Transverse colon (tissue), 4 donors: Measurements from ENCODE around the gene CD3E. TPM values are rescaled to one million over a fixed set of nuclear protein-coding genes. Genes with fewer than 3 reads are reported as not detected.

ENCODE experiments used
- DNase-seq: peaks from one replicate; pipeline ENCODE4 v3.0.0-alpha.2; 2019
- H3K27ac ChIP-seq, 4 donors: fragments of 200-600 bp; sonication (generic); 2 replicates each; pipeline ENCODE4 v1.5.1; 2016 to 2018; ENCODE audit warnings: inconsistent platforms in 4 of 4
- H3K27me3 ChIP-seq: fragments of 200-600 bp; sonication (generic); 2 replicates; pipeline ENCODE4 v1.5.1; 2017; ENCODE audit warnings: inconsistent platforms
- H3K36me3 ChIP-seq, 4 donors: fragments of 200-600 bp; sonication (generic); 2 replicates each; pipeline ENCODE4 v1.5.1; 2017 to 2019; ENCODE audit warnings: inconsistent platforms in 4 of 4
- H3K4me1 ChIP-seq, 4 donors: fragments of 200-600 bp; sonication (generic); 2 replicates each; pipeline ENCODE4 v1.5.1; 2017 to 2020; ENCODE audit warnings: inconsistent platforms in 4 of 4
- H3K4me3 ChIP-seq, 4 donors: fragments of 200-600 bp; sonication (generic); 1 replicate in 1 of 4; 2 replicates in 3 of 4; pipeline versions ENCODE4 v1.5.1 to v1.6.1; 2017 to 2019; ENCODE audit warnings: inconsistent platforms in 4 of 4
- H3K9me3 ChIP-seq, 2 donors: fragments of 200-600 bp; sonication (generic); 2 replicates each; pipeline ENCODE4 v1.5.1; 2017 to 2019; ENCODE audit warnings: inconsistent platforms in 2 of 2
- CTCF ChIP-seq, 5 experiments: fragments of 200-600 bp in 3 of 5; fragments of 450-650 bp in 2 of 5; sonication (generic) in 3 of 5; IDR thresholded peaks; 1 replicate in 2 of 5; 2 replicates in 3 of 5; pipeline ENCODE4 v1.5.1; 2016 to 2017; ENCODE audit warnings: antibody characterized with exemption in 5 of 5, inconsistent platforms in 3 of 5, mild to moderate bottlenecking in 2 of 5, moderate library complexity in 1 of 5
- EP300 ChIP-seq: sonication (generic); formaldehyde crosslinking; IDR thresholded peaks from one replicate; pipeline ENCODE4 v1.6.1; 2017; ENCODE audit warnings: antibody characterized with exemption, low read depth
- POLR2A ChIP-seq: fragments of 450-650 bp; IDR thresholded peaks from one replicate; pipeline ENCODE4 v1.6.1; 2016; ENCODE audit warnings: antibody characterized with exemption, mild to moderate bottlenecking, moderate library complexity
- POLR2AphosphoS5 ChIP-seq, 3 donors: sonication (generic); formaldehyde crosslinking; IDR thresholded peaks; one replicate each; pipeline ENCODE4 v1.6.1; 2016; ENCODE audit warnings: antibody characterized with exemption in 3 of 3
- WGBS, 2 donors: methylation state at CpG; one replicate each; pipeline ENCODE4 v1.1.5; 2018; ENCODE audit warnings: low coverage in 1 of 2; 5-methylcytosine and 5-hydroxymethylcytosine counted together
- in situ Hi-C, 4 donors: fragments of 200-750 bp; cut with MboI; loops; one replicate each; pipeline versions ENCODE4 v1.15.0 to v1.15.1; 2017; ENCODE audit warnings: low sequenced_read_pairs in 3 of 4, low pct_ligation_motif_present in 1 of 4, low pct_unique_long_range_greater_than_20kb in 1 of 4
- intact Hi-C: fragments of 100-400 bp; cut with DNase I; formaldehyde crosslinking; loops from one replicate; pipeline ENCODE4 v1.15.1; 2023; ENCODE audit warnings: low total_unique reads
- total RNA-seq, 4 donors: library from RNA; depleted of rRNA; stranded (reverse); fragments of >200 nt; gene quantifications; one replicate each; pipeline ENCODE4 v1.1.0, GENCODE V29; 2016

The CD3E gene
- total RNA-seq, 4 donors from 2014 or later, result 0.80 to 7.1 (median 5.3) TPM

GRCh38 chr11:118289401-118289800 is 15.1 kb upstream of the CD3E start:
- intact Hi-C loops (no loop called here), in situ Hi-C loops (loop anchor here in 2 of 4 donors (10.0 to 25.0 kb wide), 2 partner anchors 85 to 102 kb away; partner anchors contain the start of gene SCN2B (in 1 of the 2))
- H3K4me1 ChIP-seq, result peaks cover 0 to 17% (median 4%) of the 10 kb centered on the region in 4 donors
- H3K4me3 ChIP-seq, result no peak overlapping the region
- no peaks in the 10 kb centered on the region for H3K36me3 ChIP-seq
- no peak overlapping the region for H3K27ac ChIP-seq
- TF ChIP-seq POLR2AphosphoS5 (IDR thresholded peaks at IDR 0.05) (no peak), EP300 (no peak), POLR2A (no peak), CTCF (IDR thresholded peaks at IDR 0.05) (no peak)
- peaks cover 4% of the 10 kb centered on the region for H3K27me3 ChIP-seq
- no peak for DNase-seq
- no peaks in the 10 kb centered on the region for H3K9me3 ChIP-seq

GRCh38 chr11:118290923-118291322 is 13.6 kb upstream of the CD3E start:
- Histone ChIP-seq H3K36me3 (no peaks in the 10 kb centered on the region), H3K4me1 (peaks cover 0 to 17% (median 4%) of the 10 kb centered on the region in 4 donors), H3K27me3 (peaks cover 4% of the 10 kb centered on the region), H3K9me3 (no peaks in the 10 kb centered on the region), H3K4me3 (no peak overlapping the region), H3K27ac (no peak overlapping the region)
- 8 to 16% methylated on average over 5 to 9 of the region's 9 CpGs for WGBS, 2 donors
- peak; percentile 61 for DNase-seq
- in situ Hi-C loops, result loop anchor here in 2 of 4 donors (5.0 to 25.0 kb wide), 4 partner anchors 54 to 104 kb away; partner anchors contain the start of genes CD3D (in 1 of the 2), CD3G (in 1 of the 2), SCN2B (in 1 of the 2) and UBE4A (in 1 of the 2)
- peak in 1 of 3 donors; percentile 47 for TF ChIP-seq POLR2AphosphoS5 (IDR thresholded peaks at IDR 0.05)
- TF ChIP-seq POLR2A, result no peak
- TF ChIP-seq CTCF (IDR thresholded peaks at IDR 0.05), result peak; percentile 34 to 73 (median 49)
- no peak for TF ChIP-seq EP300
- intact Hi-C loops, result no loop called here

GRCh38 chr11:118291477-118292135 is 12.9 kb upstream of the CD3E start:
- no peak overlapping the region for H3K4me3 ChIP-seq
- H3K9me3 ChIP-seq, result no peaks in the 10 kb centered on the region
- H3K36me3 ChIP-seq, result no peaks in the 10 kb centered on the region
- H3K27me3 ChIP-seq, result peaks cover 4% of the 10 kb centered on the region
- in situ Hi-C loops, result loop anchor here in 2 of 4 donors (5.0 to 25.0 kb wide), 4 partner anchors 53 to 104 kb away; partner anchors contain the start of genes CD3D (in 1 of the 2), CD3G (in 1 of the 2), SCN2B (in 1 of the 2) and UBE4A (in 1 of the 2)
- intact Hi-C loops, result no loop called here
- peaks cover 0 to 14% (median 3%) of the 10 kb centered on the region in 4 donors for H3K4me1 ChIP-seq
- TF ChIP-seq EP300 (no peak), POLR2AphosphoS5 (IDR thresholded peaks at IDR 0.05) (no peak), POLR2A (no peak), CTCF (IDR thresholded peaks at IDR 0.05) (no peak)
- WGBS, 2 donors, result 59 to 64% methylated on average over 9 of the region's 9 CpGs
- no peak overlapping the region for H3K27ac ChIP-seq
- DNase-seq, result no peak

- DNase-seq, result no peak
- H3K4me3 ChIP-seq, result no peak overlapping the region
- WGBS, 2 donors, result 81 to 92% methylated on average over 2 of the region's 2 CpGs
- no peaks in the 10 kb centered on the region for H3K9me3 ChIP-seq
- TF ChIP-seq POLR2AphosphoS5 (IDR thresholded peaks at IDR 0.05), result no peak
- no peak for TF ChIP-seq POLR2A
- no peak for TF ChIP-seq CTCF (IDR thresholded peaks at IDR 0.05)
- TF ChIP-seq EP300, result no peak
- in situ Hi-C loops (loop anchor here in 2 of 4 donors (5.0 to 25.0 kb wide), 4 partner anchors 51 to 107 kb away; partner anchors contain the start of genes CD3D (in 1 of the 2), CD3G (in 1 of the 2), SCN2B (in 1 of the 2) and UBE4A (in 1 of the 2)), intact Hi-C loops (no loop called here)
- H3K4me1 ChIP-seq, result peaks cover 0 to 3% (median 0%) of the 10 kb centered on the region in 4 donors
- H3K36me3 ChIP-seq, result no peaks in the 10 kb centered on the region
- H3K27me3 ChIP-seq, result peaks cover 4% of the 10 kb centered on the region
- H3K27ac ChIP-seq, result no peak overlapping the region
Measured at GRCh38 chr11:118294053-118294452, 10.5 kb upstream of the CD3E start.
